Myocyte (in vitro differentiated cells): Measurements from ENCODE around the gene TUBAL3. TPM values are rescaled to one million over a fixed set of nuclear protein-coding genes. Genes with fewer than 3 reads are reported as not detected.
"Not testable (repeated sequence)": the region's sequence is repeated elsewhere in the genome, so short reads cannot be mapped to it uniquely, and the experiment has no call there.

Experiments used
- DNase-seq: peaks from one replicate; pipeline ENCODE4 v3.0.0-alpha.2; 2012; ENCODE audit warnings: low read depth
- total RNA-seq: library from RNA; depleted of rRNA; stranded (reverse); fragments of >200 nt; gene quantifications from 2 replicates; pipeline ENCODE4 v1.2.3, GENCODE V29; 2014

Gene TUBAL3
- total RNA-seq, 1 donor from 2014 or later = not detected

DNA sequence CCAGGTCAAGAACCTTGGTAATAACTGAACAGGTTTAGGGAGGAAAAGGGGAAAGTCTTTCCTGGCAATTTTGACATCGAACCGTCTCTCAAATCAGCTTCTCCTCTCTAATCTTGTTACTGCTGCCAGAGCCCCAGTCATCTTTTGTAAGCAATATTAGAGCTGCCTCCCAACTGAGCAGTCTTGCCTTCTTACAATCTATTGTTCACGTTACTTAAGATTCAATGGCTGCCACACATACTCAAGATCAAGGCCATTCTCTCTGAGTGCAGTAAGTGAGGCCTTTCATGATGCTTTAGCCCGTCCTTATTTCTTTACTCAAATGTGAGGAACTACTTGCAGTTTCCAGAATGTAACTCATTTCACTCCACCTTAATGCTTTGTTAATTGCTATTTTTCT, 20.1 kb upstream of the TUBAL3 start:
- DNase-seq = no peak

- DNase-seq = no peak
These were observed 19.1 kb upstream of the TUBAL3 start for GRCh38 chr10:5423771-5424170.

DNA sequence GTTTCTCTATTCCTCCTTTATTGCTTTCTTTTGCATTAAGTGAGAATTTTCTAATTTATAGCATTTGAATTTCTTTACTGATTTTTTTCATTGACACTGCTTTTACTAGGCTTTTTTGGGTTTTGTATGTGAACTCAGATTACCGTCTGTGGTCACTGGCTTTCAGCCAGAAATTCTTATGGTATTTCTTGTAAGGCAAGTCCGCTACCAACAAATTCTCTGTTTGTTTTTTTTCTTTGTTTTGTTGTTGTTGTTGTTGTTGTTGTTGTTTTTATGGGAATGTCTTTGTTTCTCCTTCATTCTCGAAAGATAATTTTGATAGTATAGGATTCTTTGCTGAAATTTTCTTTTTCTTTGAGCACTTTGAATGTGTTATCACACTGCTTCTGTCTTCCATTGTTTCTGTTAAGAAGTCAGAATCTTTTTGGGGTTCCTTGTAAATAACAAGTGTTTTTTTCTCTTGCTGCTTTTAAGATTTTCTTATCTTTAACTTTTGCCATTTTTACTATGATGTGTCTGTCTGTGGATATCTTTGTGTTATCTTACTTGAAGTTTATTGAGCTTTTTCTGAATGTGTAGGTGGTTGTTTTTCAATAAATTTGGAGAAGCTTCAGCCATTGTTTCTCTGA, 15.0 kb upstream of the TUBAL3 start:
- peak; percentile 71 for DNase-seq

GRCh38 chr10:5418584-5418983, 14.0 kb upstream of the TUBAL3 start:
- DNase-seq = no peak

DNA sequence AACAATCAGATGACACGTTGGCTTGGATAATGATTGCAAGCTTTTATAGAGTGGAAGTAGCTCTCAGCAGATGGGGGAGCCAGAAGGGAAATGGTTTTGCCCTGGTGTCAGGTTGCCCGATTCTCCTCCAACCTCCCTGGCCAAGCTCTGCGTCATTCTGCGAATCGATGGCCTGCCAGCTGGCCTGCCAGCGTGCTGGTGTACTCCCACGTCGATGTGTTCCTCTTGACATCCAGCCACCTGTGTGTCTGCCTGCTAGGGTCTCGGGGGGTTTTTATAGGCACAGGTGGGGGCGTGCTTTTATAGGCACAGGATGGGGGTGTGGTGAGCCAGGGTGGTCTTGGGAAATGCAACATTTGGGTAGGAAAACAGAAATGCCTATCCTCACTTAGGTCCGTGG, 12.4 kb upstream of the TUBAL3 start:
- no peak for DNase-seq

DNA sequence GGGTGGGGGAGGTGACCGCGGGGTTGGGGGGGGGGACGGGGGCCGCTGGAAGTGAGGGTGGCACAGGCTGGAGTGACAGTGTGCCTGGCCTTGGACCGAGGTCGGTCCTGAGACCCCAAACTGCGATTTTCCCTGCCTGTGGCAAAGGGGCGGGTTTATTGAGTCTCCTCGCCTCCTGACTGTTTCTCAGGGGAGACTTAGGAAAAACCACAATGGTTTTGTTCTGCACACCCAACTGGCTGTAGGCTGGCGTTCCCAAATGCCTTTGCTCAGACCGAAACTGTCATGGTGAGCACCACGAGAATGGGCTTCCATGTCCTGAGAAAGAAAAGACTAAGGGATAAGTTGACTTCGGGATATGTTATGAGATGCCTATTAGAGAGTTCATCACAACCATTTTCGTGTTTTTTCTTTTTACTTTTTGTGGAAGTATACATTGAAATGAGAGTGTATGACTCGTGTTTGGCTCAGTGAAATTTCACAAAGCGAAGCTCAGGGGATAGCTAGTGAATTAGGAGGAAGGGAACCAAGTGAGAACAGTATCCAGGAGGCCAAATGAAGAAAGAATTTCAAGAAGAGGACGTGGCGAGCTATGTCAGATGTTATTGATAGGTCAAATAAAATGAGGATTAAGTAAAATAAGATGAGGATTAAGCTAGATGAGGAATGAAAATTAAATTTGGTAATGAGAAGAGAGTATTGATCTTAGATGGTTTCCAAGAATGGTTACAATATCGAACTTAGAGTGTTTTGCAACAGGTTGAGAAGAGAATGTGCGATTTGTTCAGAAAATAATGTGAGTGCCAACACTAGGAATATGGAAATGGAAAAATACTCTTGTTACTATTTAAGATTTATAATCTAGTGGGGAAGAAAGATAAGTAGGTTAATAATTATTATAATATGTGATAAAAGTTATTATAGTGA, 8.6 kb upstream of the TUBAL3 start:
- peak; percentile 67 for DNase-seq

GRCh38 chr10:5412277-5412941, 7.8 kb upstream of the TUBAL3 start, which contains the start of gene NET1:
Gene NET1, plus strand, starts transcription at chr10:5412557. Its CDS starts 136 bp downstream, at chr10:5412693.
- peak; percentile 88 for DNase-seq

- no peak for DNase-seq
These were observed 7.3 kb upstream of the TUBAL3 start for GRCh38 chr10:5411941-5412276.

GRCh38 chr10:5410787-5411186, 6.2 kb upstream of the TUBAL3 start:
- DNase-seq = not testable (repeated sequence)

GRCh38 chr10:5406918-5407317, 2.3 kb upstream of the TUBAL3 start:
- no peak for DNase-seq

DNA sequence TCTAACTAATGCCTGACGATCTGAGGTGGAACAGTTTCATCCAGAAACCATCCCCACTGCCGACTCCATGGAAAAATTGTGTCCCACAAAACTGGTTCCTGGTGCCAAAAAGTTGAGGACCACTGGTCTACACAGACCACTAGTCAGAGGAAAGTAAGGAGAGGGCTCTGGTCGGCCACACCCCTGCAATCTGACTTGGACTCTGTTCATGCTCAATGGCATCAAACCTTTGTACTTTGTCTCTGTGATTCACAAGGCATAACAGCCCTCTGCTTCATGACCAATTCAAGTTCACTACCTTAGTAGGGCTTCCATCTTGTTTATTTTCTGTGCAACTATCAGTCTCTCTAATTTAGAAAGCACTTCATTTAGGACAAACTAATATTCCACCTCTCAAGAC, 1.8 kb downstream of the TUBAL3 start:
- no peak for DNase-seq

- peak; percentile 64 for DNase-seq
These were observed 4.0 kb downstream of the TUBAL3 start for GRCh38 chr10:5400468-5401240.

DNA sequence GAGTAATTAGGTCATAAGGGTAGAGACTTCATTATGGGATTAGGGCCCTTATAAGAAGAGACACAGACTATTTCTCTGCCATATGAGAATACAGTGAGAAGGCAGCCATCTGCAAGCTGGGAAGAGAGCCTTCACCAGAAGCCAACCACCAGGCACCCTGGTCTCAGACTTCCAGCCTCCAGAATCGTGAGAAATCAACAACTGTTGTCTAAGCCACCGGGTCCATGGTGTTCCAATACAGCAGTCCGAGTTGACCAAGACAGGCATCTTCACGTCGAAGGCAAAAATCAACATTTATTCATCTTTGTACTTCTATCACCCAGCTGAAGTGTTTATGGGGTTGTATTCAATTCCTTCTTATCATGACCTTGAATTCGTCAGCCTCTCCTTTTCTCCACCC, 5.3 kb downstream of the TUBAL3 start:
- no peak for DNase-seq

GRCh38 chr10:5396556-5397300, 7.9 kb downstream of the TUBAL3 start:
- no peak for DNase-seq

DNA sequence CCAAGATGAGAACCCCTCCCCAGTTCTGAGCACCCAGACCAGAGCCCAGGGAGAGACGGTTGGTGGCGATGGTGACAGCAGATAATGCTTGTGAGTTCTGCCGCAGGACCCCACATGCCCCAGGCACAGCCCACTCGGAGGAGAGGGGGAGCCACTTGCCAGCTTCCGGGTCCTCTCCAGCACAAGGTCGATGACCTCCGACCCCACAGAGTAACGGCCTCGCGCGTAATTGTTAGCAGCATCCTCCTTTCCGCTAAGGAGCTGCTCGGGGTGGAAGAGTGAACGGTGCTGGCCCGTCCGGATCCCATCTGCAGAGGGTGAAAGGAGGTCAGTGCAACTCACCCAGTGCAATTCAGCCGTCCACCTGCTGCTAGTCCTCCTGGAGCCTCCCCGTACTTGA, 9.5 kb downstream of the TUBAL3 start:
- DNase-seq = no peak

- DNase-seq = no peak
These were observed 11.1 kb downstream of the TUBAL3 start for GRCh38 chr10:5393529-5393928.

- no peak for DNase-seq
These were observed 12.8 kb downstream of the TUBAL3 start for GRCh38 chr10:5391790-5392189.

GRCh38 chr10:5390607-5391205, 13.9 kb downstream of the TUBAL3 start:
- DNase-seq = no peak

- DNase-seq = no peak
These were observed 17.5 kb downstream of the TUBAL3 start for GRCh38 chr10:5387169-5387568.

- no peak for DNase-seq
These were observed 19.4 kb downstream of the TUBAL3 start for GRCh38 chr10:5385224-5385623.
